ENCODE measurements around the gene ZNF366.
A peak's percentile ranks its signal among the peaks of the same experiment; 100 is the strongest.

The ZNF366 gene

GRCh38 chr5:72507231-72507906 lies at the start of gene ZNF366:
Gene ZNF366, minus strand, starts transcription at chr5:72507410. Its CDS starts 45,914 bp downstream, at chr5:72461496.
- no peak for DNase-seq

- no peak for DNase-seq
These were observed 49.3 kb upstream of the ZNF366 start for GRCh38 chr5:72556351-72557166.

DNA sequence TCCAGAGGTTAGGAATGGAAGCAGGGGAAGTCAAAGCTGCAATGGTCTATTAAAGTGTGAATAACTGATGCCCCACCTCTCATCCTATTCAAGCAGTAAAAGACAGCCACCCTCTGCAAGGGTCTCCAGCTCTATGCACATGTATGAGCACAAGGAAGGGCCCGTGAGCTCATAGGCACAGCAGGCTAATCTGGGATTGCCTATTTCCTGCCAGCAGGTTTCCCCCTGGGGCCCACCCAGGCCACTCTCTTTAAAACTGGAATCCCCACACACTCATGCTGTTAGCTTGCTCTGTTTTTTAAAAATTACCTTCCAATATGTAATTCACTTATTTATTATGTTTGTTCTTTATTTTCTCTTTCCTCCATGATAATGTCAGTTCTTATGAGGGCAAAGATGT lies 48.7 kb upstream of the ZNF366 start:
- no peak for DNase-seq

DNA sequence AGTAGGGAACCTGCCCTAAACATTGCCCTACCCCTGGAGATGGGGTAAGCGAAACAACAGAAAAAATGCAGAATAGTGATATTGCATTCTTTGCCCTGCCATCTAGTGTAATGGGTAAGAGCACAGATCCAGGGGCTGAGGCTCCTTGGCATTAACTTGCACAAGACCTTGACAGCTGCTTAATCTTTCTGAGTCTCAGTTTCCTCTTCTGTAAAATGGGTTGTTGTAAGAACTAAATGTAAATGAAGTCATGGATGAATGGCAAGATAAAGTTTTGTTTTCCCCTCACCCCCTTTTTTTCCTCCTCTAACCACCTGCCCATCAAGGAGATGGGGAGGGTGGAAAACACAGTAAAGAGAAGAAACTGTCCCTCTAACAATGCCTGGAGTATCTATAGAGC lies 47.7 kb upstream of the ZNF366 start:
- no peak for DNase-seq

DNA sequence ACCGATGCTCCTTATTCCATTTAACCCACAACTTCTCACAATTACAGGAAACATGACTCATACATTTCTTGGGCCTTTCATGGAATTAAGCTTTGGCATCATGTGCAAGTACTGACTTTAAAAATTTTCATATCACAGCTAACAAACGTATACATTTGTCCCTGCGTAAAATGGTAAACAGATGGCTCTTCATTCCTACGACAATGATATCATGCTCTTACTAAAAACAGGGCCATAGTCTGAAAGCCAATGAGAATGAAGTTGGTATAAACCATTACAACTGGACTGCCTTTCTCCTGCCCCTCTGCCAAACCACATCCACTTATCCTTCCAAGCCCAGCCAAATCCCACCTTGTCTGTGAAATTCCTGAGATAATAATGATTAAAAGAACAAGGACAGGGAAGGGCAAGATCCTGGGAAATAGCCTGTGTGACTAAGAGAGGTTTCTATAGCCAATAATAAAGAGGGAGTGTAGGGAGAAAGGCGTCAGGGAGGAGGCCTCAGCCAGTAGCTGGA lies 44.9 kb upstream of the ZNF366 start:
- no peak for DNase-seq

GRCh38 chr5:72550595-72550994 lies 43.4 kb upstream of the ZNF366 start:
- no peak for DNase-seq

- no peak for DNase-seq
These were observed 36.6 kb upstream of the ZNF366 start for GRCh38 chr5:72543811-72544210.

DNA sequence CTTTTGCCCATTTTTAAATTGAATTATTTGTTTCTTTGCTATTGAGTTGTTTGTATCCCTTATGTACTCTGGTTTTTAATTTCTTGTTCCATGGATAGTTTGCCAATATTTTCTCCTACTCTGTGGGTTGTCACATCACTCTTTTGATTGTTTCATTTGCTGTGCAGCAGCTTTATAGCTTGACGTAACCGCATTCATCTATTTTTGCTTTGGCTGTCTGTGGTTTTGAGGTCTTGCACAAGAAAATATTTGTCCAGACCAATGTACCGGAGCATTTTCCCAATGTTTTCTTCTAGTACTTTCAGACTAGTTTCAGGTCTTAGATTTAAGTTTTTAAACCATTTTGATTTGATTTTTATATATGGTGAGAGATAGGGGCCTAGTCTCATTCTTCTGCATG lies 36.2 kb upstream of the ZNF366 start:
- DNase-seq, result no peak

- DNase-seq, result no peak
These were observed 35.5 kb upstream of the ZNF366 start for GRCh38 chr5:72542695-72543094.

- peak; percentile 66 for DNase-seq
These were observed 34.5 kb upstream of the ZNF366 start for GRCh38 chr5:72541501-72542225.

DNA sequence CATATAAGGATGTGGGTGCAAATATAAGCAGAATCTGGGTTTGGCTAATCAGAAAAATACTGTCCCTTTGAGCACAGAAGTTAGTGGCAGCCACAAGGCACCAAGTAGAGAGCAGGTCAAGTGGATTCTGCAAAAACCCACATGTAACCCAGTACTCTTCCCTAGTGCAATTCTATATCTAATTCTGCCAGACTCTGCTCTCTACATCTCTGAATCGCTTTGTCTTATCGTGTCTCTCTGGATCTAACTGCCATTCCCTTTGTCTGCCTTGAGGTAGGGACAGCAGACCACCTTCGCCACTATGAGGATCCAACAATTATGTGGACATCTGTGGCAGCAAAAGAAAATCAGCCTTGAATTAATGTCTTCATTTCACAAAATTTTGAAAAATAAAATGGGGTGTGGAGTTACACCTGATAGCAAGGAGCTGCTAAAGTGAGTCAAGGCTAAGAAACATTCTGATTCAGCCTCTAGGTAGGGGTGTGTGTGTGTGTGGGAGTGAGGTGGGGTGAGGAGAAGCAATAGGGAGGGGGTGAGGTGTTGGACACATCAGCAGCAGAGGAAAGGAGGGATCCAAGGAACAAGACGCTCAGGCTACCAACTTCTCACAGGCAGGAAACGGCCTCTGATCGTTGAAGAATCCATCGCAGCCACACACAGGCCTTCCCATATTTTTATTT lies 33.7 kb upstream of the ZNF366 start:
- no peak for DNase-seq

DNA sequence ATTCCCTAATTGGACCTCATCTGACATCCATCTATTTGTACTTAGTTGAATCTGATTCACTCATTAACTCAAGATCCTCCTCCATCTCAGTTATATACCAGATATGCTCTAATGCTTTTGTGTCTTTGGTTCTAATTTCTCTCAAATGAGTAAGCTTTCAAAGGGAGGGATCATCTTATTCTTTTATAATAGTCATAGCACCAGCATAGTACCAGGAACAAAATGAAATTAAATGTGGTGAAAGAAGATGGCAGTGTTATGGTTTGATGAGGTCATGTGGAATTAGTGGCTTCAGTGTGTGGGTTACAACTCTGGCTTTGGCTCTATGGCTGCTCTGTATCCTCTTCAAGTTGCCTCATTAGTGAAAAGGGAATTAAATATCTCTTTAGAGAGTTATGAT lies 32.5 kb upstream of the ZNF366 start:
- DNase-seq, result no peak

DNA sequence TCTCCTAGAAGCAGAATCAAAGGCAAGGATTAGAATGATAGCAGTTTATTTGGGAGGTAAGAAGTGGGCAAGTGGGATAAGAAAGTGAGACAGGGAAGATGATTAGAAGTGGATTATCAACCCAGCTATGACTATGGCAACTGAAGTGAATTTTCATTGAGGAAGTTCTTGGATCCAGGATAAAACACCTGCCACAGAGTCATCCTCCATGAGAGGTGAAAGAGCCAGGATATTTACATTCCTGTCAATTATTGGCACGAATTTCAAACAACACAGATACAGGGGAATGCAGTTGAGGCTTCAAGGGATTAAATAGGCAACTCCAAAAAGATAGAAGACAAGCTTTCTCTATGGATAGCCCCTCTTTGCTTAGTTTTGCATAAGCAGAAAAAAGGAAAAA lies 31.8 kb upstream of the ZNF366 start:
- DNase-seq, result no peak

- no peak for DNase-seq
These were observed 30.0 kb upstream of the ZNF366 start for GRCh38 chr5:72537166-72537565.

- peak; percentile 81 for DNase-seq
These were observed 24.4 kb upstream of the ZNF366 start for GRCh38 chr5:72531496-72532190.

DNA sequence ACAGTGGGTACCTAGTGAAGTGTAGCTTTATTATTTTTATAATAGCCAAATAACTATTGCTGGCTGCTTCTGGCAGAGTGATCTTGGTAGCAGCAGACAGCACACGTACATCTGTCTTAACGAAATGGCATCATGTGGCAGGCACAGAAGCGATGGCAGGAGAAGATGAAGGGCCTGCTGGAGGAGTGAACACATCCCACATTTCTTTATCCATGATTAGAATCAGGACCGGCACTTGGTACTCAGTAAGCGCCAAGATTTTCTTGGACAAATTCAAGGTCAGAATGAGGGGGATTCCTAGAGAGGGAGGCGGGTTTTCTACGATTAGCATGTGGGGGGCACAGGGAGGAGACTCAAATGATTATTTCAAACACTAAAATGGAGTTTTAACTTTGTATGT lies 23.0 kb upstream of the ZNF366 start:
- no peak for DNase-seq

DNA sequence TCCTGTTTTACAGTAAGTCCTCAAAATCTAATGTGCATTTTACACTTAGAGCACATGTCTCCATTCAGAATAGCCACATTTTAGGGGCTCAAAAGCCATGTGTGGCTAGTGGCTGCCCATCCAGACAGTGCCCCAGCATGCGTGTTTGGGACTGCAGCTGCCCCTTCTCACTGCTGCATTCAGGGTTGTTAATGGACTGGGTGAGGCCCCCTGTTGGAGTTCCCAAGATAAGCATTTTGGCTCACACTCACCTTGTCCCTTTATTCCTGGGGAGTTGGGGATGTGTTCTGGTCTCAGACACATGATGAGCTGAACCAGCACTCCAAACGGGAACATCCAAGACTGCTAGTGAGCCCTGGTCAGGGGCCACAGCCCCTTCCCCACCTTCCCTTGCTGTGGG lies 22.2 kb upstream of the ZNF366 start:
- DNase-seq, result no peak

DNA sequence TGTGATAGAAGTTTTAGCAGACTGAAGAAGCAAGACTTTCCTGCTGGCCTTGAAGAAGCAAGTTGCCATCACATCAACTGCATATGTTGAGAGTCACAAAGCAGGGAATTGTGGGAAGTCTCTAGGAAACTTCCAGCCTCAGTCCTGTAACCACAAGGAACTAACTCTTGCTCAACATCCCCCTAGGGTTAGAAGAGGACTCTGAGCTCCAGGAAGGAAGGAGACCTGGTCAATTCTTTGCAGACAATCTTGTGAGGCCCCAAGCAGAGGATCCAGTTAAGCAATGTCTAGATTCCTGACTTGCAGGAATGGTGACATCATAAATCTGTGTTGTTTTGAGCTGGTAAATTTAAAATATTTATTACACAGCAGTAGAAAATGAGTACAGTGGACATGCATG lies 18.6 kb upstream of the ZNF366 start:
- DNase-seq, result no peak

DNA sequence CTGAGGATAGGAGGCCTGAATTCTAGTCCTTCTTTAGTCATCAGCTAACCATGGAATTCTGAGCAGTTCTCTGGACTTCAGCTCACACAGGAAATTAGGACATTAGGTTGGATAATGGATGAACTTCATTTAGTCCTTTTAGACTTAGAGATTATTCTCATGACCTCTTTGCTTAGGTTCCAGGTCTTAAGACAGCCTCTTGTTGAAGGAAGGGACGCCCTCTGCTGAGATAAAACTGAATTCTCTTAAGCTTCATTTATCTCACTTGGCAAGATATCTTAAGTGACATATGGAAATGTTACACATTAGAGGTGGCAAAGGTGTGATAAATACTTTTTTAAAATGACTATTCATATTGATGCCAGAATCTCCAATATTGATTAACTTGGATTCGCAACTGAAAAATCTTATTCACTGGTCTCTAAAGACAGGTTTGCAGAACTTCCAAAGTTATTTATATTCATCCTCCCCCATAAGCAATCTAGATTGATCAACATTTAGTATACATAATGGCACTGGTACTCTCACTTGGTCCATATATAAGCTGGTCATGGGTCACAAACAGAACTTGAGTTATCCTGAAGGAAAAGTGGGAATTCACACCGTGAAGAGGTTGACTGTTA lies 16.9 kb upstream of the ZNF366 start:
- DNase-seq, result peak; percentile 43

DNA sequence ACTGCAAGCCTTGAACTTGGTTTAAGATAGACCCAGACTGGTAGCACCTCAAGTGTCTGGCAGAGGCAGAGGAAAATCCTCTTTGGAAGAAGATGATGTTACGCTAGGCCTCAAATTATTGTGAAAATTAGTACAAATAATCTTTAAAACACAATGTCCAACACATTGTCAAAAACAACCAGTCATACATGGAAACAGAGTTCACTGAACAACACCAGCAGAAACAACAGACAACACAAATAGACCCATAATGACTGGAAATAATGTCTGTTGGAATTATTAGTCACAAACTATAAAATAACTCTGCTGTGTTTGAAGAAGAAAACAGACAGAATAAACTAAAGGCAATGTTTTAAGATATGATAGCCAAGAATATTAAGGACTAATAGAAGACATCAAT lies 15.4 kb upstream of the ZNF366 start:
- no peak for DNase-seq

DNA sequence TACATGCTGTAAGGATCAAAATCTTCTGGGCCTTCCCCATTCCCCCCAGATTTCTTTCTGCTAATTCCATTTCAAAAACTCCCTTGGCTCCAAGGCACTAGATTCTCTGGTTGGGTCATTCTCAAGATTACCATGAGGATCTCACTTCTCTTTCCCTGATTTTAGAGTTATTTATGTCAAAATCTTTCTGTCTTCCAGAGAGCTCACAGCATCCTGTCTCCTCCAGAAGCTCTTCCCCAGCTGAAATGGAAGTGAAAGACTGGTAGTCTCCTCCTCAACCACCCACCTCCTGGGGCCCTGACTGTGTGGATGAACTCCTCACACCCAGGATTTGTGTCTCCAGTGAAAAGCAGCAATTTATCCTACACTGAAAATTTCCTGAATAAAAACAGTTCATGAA lies 11.9 kb upstream of the ZNF366 start:
- DNase-seq, result no peak

Measured in NCI-H446 treated with DMSO at 0.1 percent for 48 hours (cell line).